ENCODE results near the gene FMO1.

Gene FMO1

DNA sequence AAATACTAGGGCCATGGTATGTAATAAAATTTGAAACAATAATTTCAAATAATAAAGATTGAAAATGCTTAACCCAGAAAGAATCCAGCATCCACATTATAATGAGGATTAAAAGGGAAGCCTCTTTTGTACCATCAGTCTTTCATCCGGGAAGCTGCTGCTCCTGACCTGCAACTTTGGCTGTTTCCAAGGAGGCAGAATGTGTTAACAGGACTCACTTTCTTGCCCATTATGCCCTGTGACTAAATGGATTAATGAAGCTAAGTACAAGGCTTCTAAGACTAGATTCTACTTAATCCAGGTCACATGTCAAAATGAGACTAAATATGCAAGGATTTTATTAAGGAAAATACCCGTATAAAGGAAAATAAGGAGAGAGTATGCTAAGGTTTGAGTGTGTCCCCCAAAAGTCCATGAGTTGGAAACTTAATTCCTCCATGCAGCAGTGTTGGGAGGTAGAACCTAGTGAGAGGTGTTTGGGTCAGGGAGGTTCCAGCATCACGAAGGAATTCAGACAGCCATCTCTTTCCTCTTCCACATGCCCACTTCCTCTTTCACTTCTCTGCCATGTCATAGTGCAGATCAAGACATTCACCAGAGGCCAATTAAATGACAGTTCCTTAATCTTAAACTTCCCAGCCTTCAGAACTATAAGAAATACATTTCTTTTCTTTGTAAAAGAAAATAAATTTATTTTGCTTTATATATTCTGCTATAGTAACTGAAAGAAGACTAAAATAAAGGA lies 35.5 kb upstream of the FMO1 start:
- no peak overlapping the region for H3K4me3 ChIP-seq
- peak overlapping the region in 1 of 2 donors; percentile 35 for H3K27ac ChIP-seq
- no peak for DNase-seq (ENCODE audit: low spot score)
- TF ChIP-seq, protein P1, sequence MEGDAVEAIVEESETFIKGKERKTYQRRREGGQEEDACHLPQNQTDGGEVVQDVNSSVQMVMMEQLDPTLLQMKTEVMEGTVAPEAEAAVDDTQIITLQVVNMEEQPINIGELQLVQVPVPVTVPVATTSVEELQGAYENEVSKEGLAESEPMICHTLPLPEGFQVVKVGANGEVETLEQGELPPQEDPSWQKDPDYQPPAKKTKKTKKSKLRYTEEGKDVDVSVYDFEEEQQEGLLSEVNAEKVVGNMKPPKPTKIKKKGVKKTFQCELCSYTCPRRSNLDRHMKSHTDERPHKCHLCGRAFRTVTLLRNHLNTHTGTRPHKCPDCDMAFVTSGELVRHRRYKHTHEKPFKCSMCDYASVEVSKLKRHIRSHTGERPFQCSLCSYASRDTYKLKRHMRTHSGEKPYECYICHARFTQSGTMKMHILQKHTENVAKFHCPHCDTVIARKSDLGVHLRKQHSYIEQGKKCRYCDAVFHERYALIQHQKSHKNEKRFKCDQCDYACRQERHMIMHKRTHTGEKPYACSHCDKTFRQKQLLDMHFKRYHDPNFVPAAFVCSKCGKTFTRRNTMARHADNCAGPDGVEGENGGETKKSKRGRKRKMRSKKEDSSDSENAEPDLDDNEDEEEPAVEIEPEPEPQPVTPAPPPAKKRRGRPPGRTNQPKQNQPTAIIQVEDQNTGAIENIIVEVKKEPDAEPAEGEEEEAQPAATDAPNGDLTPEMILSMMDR (IDR thresholded peaks at IDR 0.05): no peak

DNA sequence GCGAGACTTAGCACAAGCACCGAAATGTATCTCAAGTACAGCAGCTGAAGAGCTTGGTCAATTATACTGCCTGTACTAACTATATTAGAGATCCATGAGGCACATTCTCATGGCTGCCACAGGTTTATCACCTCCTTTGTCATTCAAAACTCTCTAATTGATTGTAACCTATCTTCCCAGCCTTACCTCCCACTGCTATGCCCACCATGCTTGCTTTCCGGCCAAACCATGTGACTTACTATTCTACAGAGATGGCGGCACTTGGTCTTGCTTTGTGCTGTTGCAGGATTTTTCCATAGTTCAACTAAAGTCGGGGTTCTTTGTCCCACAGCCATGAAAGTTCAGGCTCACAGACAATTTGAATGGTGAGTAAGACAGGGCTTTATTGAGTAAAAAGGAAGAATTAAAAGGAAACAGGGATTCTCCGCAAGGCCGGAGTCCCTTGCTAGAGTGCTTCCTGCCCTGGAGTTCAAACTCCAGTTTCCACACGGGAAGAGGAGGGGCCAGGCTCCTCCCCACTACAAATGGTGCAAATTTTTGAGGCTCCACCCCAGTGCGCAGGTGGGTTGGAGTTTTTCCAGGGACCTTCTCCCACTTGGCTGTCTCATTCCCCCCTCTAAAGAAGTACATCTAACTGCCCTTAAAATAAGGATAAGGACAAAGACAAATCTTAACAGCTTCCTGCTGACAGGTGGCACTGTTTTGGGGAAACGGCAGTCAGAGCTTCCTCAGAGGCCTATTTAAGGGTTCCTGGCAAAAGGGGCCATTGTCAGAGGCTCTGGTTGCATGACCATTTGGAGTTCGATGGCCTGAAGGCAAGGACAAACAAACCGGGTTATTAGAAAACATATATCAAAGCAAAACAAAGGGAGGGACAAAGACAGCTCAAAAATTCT lies 34.5 kb upstream of the FMO1 start:
- TF ChIP-seq, protein P1 (IDR thresholded peaks at IDR 0.05): no peak
- no peak for DNase-seq (ENCODE audit: low spot score)
- Histone ChIP-seq H3K4me3 (no peak overlapping the region), H3K27ac (peak overlapping the region in 1 of 2 donors; percentile 44)

DNA sequence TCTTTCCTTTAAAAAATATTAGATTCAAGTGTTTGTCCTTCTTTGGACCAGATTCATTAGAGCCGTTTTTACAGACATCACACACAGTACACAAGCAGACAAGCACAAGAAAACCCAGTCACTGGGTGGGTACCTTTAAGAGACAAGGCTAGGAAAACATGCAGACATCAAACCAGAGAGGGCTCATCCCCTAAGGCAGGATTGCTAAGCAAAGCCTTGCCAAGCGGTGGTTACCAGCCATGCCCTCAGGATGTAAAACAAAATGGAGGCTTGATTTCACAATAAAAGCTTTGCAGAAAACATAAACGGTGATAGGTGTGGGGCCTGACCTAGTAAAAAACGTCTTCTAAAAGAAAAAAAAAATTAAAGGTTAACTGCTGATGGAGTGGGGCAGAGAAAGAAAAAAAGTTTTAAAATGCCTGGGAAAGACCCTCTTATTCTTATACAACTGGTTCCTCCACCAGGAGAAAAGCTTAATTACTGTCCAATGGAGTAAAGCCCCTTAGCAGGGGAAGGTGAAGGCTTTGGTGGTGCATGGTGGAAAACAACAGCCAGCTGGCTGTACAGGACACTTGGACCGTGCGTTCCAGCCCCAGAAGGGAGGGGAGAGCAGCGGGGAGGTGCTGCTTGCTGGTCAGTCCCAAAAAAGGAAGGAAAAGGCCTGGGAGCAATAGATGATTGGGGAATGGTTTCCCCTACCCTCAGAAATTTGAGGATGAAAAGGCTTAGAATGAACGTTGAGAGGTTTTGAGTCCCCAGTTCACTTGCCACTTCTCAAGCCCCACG lies 30.4 kb upstream of the FMO1 start:
- no peak for DNase-seq (ENCODE audit: low spot score)

DNA sequence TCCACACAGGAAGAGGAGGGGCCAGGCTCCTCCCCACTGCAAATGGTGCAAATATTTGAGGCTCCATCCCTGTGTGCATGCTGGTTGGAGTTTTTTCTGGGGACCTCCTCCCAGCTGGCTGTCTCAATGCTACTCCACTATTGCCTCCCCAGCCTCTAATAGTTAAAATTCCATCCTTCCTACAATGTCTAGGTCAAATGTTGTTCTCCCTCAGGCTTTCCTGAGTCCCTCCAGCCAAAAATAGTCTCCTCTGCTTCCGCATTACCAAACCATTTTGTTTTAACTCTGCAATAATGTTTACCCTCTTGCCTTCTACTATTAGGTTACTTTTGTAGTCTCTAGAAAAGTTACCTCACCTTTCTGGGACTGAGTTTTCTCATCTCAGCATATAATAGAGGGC lies 29.6 kb upstream of the FMO1 start:
- DNase-seq (ENCODE audit: low spot score): no peak
- TF ChIP-seq, protein P1 (IDR thresholded peaks at IDR 0.05): no peak
- no peak overlapping the region for H3K4me3 ChIP-seq
- peak overlapping the region; percentile 71 to 73 for H3K27ac ChIP-seq

More for the DNA sequence above, 30.4 kb upstream of the FMO1 start:
- H3K27ac ChIP-seq: peak overlapping the region; percentile 29 to 73
- H3K4me3 ChIP-seq: no peak overlapping the region
- TF ChIP-seq, protein P1 (IDR thresholded peaks at IDR 0.05): no peak

DNA sequence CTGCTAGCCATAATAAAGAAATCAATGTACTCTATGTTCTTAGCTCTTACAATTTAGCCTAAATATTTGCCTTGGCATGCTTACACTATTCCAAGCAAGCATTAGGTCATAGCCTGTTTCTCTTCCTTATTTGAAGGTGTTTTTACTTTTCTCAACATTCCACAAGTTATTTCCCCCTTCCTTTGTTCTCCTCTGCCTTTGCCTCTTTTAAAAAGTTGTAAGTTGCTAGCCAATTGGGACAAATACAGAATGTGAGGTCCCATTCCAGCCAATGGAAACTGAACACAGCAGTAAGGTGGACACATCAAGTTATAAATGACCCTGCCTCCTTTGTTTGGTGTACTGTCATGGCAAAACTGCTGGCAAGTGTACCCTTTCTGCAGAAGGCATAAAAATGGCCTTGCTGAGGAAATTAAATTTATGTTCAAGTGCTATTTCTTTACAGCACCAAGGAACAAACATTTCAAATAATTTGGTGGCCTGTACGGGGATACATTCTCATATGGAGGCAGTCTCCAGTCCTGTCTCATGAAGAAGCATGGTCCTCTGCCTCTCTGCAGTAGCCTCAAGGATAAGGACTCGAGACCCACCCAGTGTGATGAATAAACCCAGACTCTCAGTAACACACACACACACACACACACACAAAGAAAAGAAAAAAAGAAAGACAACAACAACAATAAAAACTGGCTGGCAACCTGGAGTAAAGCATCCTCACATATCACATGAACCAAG lies 28.8 kb upstream of the FMO1 start:
- Histone ChIP-seq H3K27ac (peak overlapping the region; percentile 71 to 73), H3K4me3 (no peak overlapping the region)
- no peak for DNase-seq (ENCODE audit: low spot score)
- TF ChIP-seq, protein P1 (IDR thresholded peaks at IDR 0.05): no peak

DNA sequence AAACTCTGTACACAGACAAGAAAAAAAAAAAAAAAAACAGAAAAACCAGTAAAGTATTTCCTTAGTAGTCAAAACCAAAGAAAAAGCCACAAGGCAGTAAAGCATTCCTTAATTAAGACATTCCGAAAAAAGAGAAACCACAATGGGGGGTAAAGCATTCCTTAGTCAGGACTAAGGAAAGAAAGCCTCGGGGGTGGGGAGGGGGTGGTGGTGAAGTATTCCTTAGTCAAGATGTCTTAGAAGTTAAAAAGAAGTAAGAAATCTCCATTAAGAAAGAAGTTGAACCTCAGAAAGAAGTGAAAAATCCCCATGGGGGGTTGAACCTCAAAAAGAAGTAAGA lies 28.2 kb upstream of the FMO1 start:
- Histone ChIP-seq H3K4me3 (no peak overlapping the region), H3K27ac (peak overlapping the region in 1 of 2 donors; percentile 73)
- no peak for DNase-seq (ENCODE audit: low spot score)
- TF ChIP-seq, protein P1 (IDR thresholded peaks at IDR 0.05): no peak

Data from coronary artery (tissue), 2 donors.